ENCODE results near the gene WNK4.

The WNK4 gene

GRCh38 chr17:42773290-42774035, 6.9 kb upstream of the WNK4 start, which contains the start of gene VPS25:
TSS of gene VPS25 (plus strand) at chr17:42773449. CDS start at chr17:42773476, 27 bp downstream.
- DNase-seq: peak; percentile 80 to 83

GRCh38 chr17:42774066-42774745, 6.2 kb upstream of the WNK4 start:
- DNase-seq: no peak

GRCh38 chr17:42775534-42776098, 4.8 kb upstream of the WNK4 start:
- no peak for DNase-seq

GRCh38 chr17:42778570-42778969, 1.8 kb upstream of the WNK4 start:
- DNase-seq: no peak

GRCh38 chr17:42779304-42779935, 990 bp upstream of the WNK4 start:
- no peak for DNase-seq

GRCh38 chr17:42780851-42781638, 635 bp downstream of the WNK4 start:
- no peak for DNase-seq

- DNase-seq: no peak
These were observed 1.3 kb downstream of the WNK4 start for GRCh38 chr17:42781639-42782165.

- DNase-seq: no peak
These were observed 2.0 kb downstream of the WNK4 start for GRCh38 chr17:42782166-42783061.

- DNase-seq: no peak
These were observed 2.8 kb downstream of the WNK4 start for GRCh38 chr17:42783062-42783790.

GRCh38 chr17:42783791-42784138, 3.4 kb downstream of the WNK4 start:
- DNase-seq: no peak

- no peak for DNase-seq
These were observed 4.0 kb downstream of the WNK4 start for GRCh38 chr17:42784409-42784808.

GRCh38 chr17:42784811-42785592, 4.6 kb downstream of the WNK4 start:
- DNase-seq: no peak

GRCh38 chr17:42787266-42787665, 6.9 kb downstream of the WNK4 start:
- no peak for DNase-seq

GRCh38 chr17:42791948-42792347, 11.5 kb downstream of the WNK4 start:
- no peak for DNase-seq

GRCh38 chr17:42792545-42792944, 12.1 kb downstream of the WNK4 start:
- no peak for DNase-seq

- DNase-seq: no peak
These were observed 14.7 kb downstream of the WNK4 start for GRCh38 chr17:42795061-42795460.

GRCh38 chr17:42795465-42795864, 15.1 kb downstream of the WNK4 start:
- no peak for DNase-seq

GRCh38 chr17:42796066-42796758, 15.8 kb downstream of the WNK4 start:
- DNase-seq: no peak

Measured in CD4-positive, alpha-beta T cell treated with Interleukin-4 for 1 hour (primary cell).